Smooth muscle cell (in vitro differentiated cells): ENCODE measurements around the gene USP51. TPM values are rescaled to one million over a fixed set of nuclear protein-coding genes. Genes with fewer than 3 reads are reported as not detected.
"Not testable (repeated sequence)": the region's sequence is repeated elsewhere in the genome, so short reads cannot be mapped to it uniquely, and the experiment has no call there.

Experiments used
- DNase-seq: peaks from one replicate; lab custom pipeline; 2025; ENCODE audit not compliant: unreplicated experiment; lab: John Stamatoyannopoulos, UW
- H2AFZ ChIP-seq: fragments of 200-600 bp; sonication (generic); 2 replicates; pipeline ENCODE4 v1.6.0; 2016; ENCODE audit warnings: antibody characterized with exemption, low read depth, mild to moderate bottlenecking
- H3F3A ChIP-seq: fragments of 200-600 bp; sonication (generic); 2 replicates; pipeline ENCODE4 v1.6.0; 2017; ENCODE audit warnings: antibody characterized with exemption, low read depth
- H3K27ac ChIP-seq: fragments of 200-600 bp; sonication (generic); 2 replicates; pipeline ENCODE4 v1.5.1; 2016; ENCODE audit warnings: low read depth, mild to moderate bottlenecking
- H3K27me3 ChIP-seq: fragments of 200-600 bp; sonication (generic); 2 replicates; pipeline ENCODE4 v1.6.1; 2016; ENCODE audit warnings: low read depth, mild to moderate bottlenecking
- H3K36me3 ChIP-seq: fragments of 200-600 bp; sonication (generic); 2 replicates; pipeline ENCODE4 v1.5.1; 2016; ENCODE audit warnings: low read depth
- H3K4me1 ChIP-seq: fragments of 200-600 bp; sonication (generic); 2 replicates; pipeline ENCODE4 v1.5.1; 2016; ENCODE audit warnings: low read depth
- H3K4me2 ChIP-seq: fragments of 200-600 bp; sonication (generic); 2 replicates; pipeline ENCODE4 v1.6.0; 2016; ENCODE audit warnings: mild to moderate bottlenecking
- H3K4me3 ChIP-seq: fragments of 200-600 bp; sonication (generic); 2 replicates; pipeline ENCODE4 v1.5.1; 2016; ENCODE audit warnings: mild to moderate bottlenecking
- H3K79me2 ChIP-seq: fragments of 200-600 bp; sonication (generic); 2 replicates; pipeline ENCODE4 v1.6.0; 2016; ENCODE audit warnings: low read depth, mild to moderate bottlenecking
- H3K9ac ChIP-seq: fragments of 200-600 bp; sonication (generic); 2 replicates; pipeline ENCODE4 v1.6.0; 2016; ENCODE audit warnings: low read depth
- H3K9me3 ChIP-seq: fragments of 200-600 bp; sonication (generic); replicated peaks from 2 replicates; pipeline ENCODE4 v1.5.1; 2016; ENCODE audit warnings: low read depth
- H4K20me1 ChIP-seq: fragments of 200-600 bp; sonication (generic); 2 replicates; pipeline ENCODE4 v1.6.0; 2016; ENCODE audit warnings: low read depth
- WGBS: methylation state at CpG from one replicate; pipeline ENCODE4 v1.1.7; 2016; ENCODE audit warnings: low lambda C conversion rate; 5-methylcytosine and 5-hydroxymethylcytosine counted together
- microRNA-seq: library from miRNA; unstranded; fragments of <30 nt; microRNA quantifications from one replicate; pipeline ENCODE4, GENCODE V29; 2016; ENCODE audit warnings: borderline number of aligned reads
- polyA plus RNA-seq: library from polyadenylated mRNA; unstranded; fragments of >200 nt; fragmentation: Nextera tagmentation; extraction: Ambion mirVana; gene quantifications from 2 replicates; pipeline ENCODE4 v1.2.1, GENCODE V29; 2016
- small RNA-seq: library from RNA; depleted of rRNA; stranded (forward); fragments of <200 nt; gene quantifications from one replicate; pipeline ENCODE3, GENCODE V24; 2014
- total RNA-seq: library from RNA; depleted of rRNA; stranded (reverse); fragments of >200 nt; gene quantifications from 2 replicates; pipeline ENCODE4 v1.2.3, GENCODE V29; 2014
- TF ChIP-seq, protein P1 (sequence below): fragments of 200-600 bp; sonication (generic); IDR thresholded peaks from 2 replicates; pipeline ENCODE4 v1.5.1; 2017; ENCODE audit warnings: borderline replicate concordance, mild to moderate bottlenecking, antibody characterized with exemption; ENCODE audit not compliant: insufficient read depth, poor library complexity, severe bottlenecking

USP51 gene
- total and polyA plus RNA-seq, 2 experiments from 2014 or later, result 0.37 to 1.2 TPM

GRCh38 chrX:55451141-55451540 lies 38.5 kb downstream of the USP51 start:
- no peak overlapping the region for H2AFZ ChIP-seq
- no peaks in the 10 kb centered on the region for H3F3A ChIP-seq
- TF ChIP-seq, protein P1, sequence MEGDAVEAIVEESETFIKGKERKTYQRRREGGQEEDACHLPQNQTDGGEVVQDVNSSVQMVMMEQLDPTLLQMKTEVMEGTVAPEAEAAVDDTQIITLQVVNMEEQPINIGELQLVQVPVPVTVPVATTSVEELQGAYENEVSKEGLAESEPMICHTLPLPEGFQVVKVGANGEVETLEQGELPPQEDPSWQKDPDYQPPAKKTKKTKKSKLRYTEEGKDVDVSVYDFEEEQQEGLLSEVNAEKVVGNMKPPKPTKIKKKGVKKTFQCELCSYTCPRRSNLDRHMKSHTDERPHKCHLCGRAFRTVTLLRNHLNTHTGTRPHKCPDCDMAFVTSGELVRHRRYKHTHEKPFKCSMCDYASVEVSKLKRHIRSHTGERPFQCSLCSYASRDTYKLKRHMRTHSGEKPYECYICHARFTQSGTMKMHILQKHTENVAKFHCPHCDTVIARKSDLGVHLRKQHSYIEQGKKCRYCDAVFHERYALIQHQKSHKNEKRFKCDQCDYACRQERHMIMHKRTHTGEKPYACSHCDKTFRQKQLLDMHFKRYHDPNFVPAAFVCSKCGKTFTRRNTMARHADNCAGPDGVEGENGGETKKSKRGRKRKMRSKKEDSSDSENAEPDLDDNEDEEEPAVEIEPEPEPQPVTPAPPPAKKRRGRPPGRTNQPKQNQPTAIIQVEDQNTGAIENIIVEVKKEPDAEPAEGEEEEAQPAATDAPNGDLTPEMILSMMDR, result no peak
- no peaks in the 10 kb centered on the region for H3K9me3 ChIP-seq
- H3K9ac ChIP-seq, result no peak overlapping the region
- no peaks in the 10 kb centered on the region for H3K36me3 ChIP-seq
- no peaks in the 10 kb centered on the region for H3K4me1 ChIP-seq
- no peak overlapping the region for H3K27ac ChIP-seq
- WGBS, result 78% methylated on average over 2 of the region's 2 CpGs
- H4K20me1 ChIP-seq, result no peaks in the 10 kb centered on the region
- H3K79me2 ChIP-seq, result peaks cover 11% of the 10 kb centered on the region
- no peak for DNase-seq
- peak overlapping the region; percentile 71 for H3K4me3 ChIP-seq
- peak overlapping the region; percentile 88 for H3K4me2 ChIP-seq
- no peaks in the 10 kb centered on the region for H3K27me3 ChIP-seq

- DNase-seq, result no peak
- Histone ChIP-seq H3K9ac (no peak overlapping the region), H3K79me2 (peaks cover 11% of the 10 kb centered on the region), H4K20me1 (no peaks in the 10 kb centered on the region), H3K36me3 (no peaks in the 10 kb centered on the region), H3K9me3 (no peaks in the 10 kb centered on the region), H3K4me2 (no peak overlapping the region), H3K4me3 (no peak overlapping the region), H3K4me1 (no peaks in the 10 kb centered on the region), H3F3A (no peaks in the 10 kb centered on the region), H3K27me3 (no peaks in the 10 kb centered on the region), H3K27ac (no peak overlapping the region), H2AFZ (no peak overlapping the region)
- TF ChIP-seq, protein P1, result peak; percentile 11
- WGBS, result 35% methylated on average over 5 of the region's 5 CpGs
These were observed 39.4 kb downstream of the USP51 start for GRCh38 chrX:55450259-55450658.

- not testable (repeated sequence) for DNase-seq, H3K27me3 ChIP-seq, H2AFZ ChIP-seq, H3F3A ChIP-seq, H3K4me2 ChIP-seq, H3K9ac ChIP-seq, H3K36me3 ChIP-seq, H3K4me3 ChIP-seq, H4K20me1 ChIP-seq, H3K27ac ChIP-seq, H3K4me1 ChIP-seq, H3K9me3 ChIP-seq, H3K79me2 ChIP-seq
- WGBS, result 74% methylated on average over 5 of the region's 5 CpGs
These were observed 46.2 kb downstream of the USP51 start for GRCh38 chrX:55443468-55443867.

Small RNA genes within 50 kb of the gene (microRNA-seq; reads per million reads assigned to microRNA genes)
- gene MIR4536-1 (not detected), gene MIR4536-2 (not detected)

Small RNA genes within 50 kb of the gene (small RNA-seq; reads per million reads assigned to genes)
- not detected for gene MIR4536-2

Other genes starting within 250 kb of the USP51 start
- not detected in 2 replicates for gene PAGE3, start 224.9 kb downstream of the USP51 start, total RNA-seq
- gene PAGE3, start 224.9 kb downstream of the USP51 start, polyA plus RNA-seq, result not detected in 2 replicates
- gene MAGEH1, start 37.7 kb downstream of the USP51 start, total RNA-seq, result 81.3 and 97.4 TPM in 2 replicates
- 66.0 and 95.8 TPM in 2 replicates for gene MAGEH1, start 37.7 kb downstream of the USP51 start, polyA plus RNA-seq
- gene FOXR2, start 133.6 kb upstream of the USP51 start, total RNA-seq, result not detected in 2 replicates
- gene FOXR2, start 133.6 kb upstream of the USP51 start, polyA plus RNA-seq, result not detected in 2 replicates
- 21.3 TPM in 2 replicates for gene RRAGB, start 227.9 kb upstream of the USP51 start, total RNA-seq
- 15.4 and 26.0 TPM in 2 replicates for gene RRAGB, start 227.9 kb upstream of the USP51 start, polyA plus RNA-seq